SK-N-SH treated with all-trans-retinoic acid at 6 μM for 48 hours (cell line): ENCODE measurements around the gene ARHGEF7.

Source experiments
- ATAC-seq: fragments of 200-7000 bp; cut with Tn5 transposase; 3 replicates; pipeline ENCODE4 v1.9.1; 2020; ENCODE audit warnings: mild to moderate bottlenecking, moderate library complexity
- ARNTL ChIP-seq: fragments of 450-650 bp; formaldehyde crosslinking; IDR thresholded peaks from 2 replicates; pipeline ENCODE4 v1.5.0; 2020; ENCODE audit warnings: low read depth, mild to moderate bottlenecking, moderate library complexity, borderline replicate concordance
- BACH2 ChIP-seq: fragments of 250-450 bp; sonication (Bioruptor Pico); IDR thresholded peaks from 2 replicates; pipeline ENCODE4 v1.9.0; 2021; ENCODE audit warnings: mild to moderate bottlenecking, borderline replicate concordance
- CSDC2 ChIP-seq: fragments of 250-450 bp; sonication (Bioruptor Pico); IDR thresholded peaks from 2 replicates; pipeline ENCODE4 v1.5.0; 2020; ENCODE audit warnings: mild to moderate bottlenecking, moderate library complexity
- ESRRG ChIP-seq: fragments of 250-450 bp; sonication (Bioruptor Pico); IDR thresholded peaks from 2 replicates; pipeline ENCODE4 v1.6.1; 2021; ENCODE audit warnings: mild to moderate bottlenecking
- GLIS3 ChIP-seq: fragments of 250-450 bp; sonication (Bioruptor Pico); IDR thresholded peaks from 2 replicates; pipeline ENCODE4 v1.5.0; 2020; ENCODE audit warnings: mild to moderate bottlenecking, moderate library complexity
- ISL1 ChIP-seq: fragments of 250-450 bp; sonication (Bioruptor Pico); IDR thresholded peaks from 2 replicates; pipeline ENCODE4 v2.1.2; 2022; ENCODE audit warnings: mild to moderate bottlenecking, moderate library complexity
- PPARA ChIP-seq: fragments of 250-450 bp; sonication (Bioruptor Pico); IDR thresholded peaks from 2 replicates; pipeline ENCODE4 v1.5.0; 2020; ENCODE audit warnings: mild to moderate bottlenecking, borderline replicate concordance
- RARB ChIP-seq: fragments of 250-450 bp; sonication (Bioruptor Pico); IDR thresholded peaks from 2 replicates; pipeline ENCODE4 v1.8.0; 2021; ENCODE audit warnings: mild to moderate bottlenecking, moderate library complexity
- SNAI2 ChIP-seq: fragments of 250-450 bp; sonication (Bioruptor Pico); IDR thresholded peaks from 2 replicates; pipeline ENCODE4 v1.5.0; 2020; ENCODE audit warnings: mild to moderate bottlenecking, moderate library complexity
- TCF4 ChIP-seq: fragments of 250-450 bp; sonication (Bioruptor Pico); IDR thresholded peaks from 2 replicates; pipeline ENCODE4 v1.8.0; 2021; ENCODE audit warnings: mild to moderate bottlenecking, moderate library complexity, borderline replicate concordance
- TOX ChIP-seq: fragments of 250-450 bp; sonication (Bioruptor Pico); IDR thresholded peaks from 2 replicates; pipeline ENCODE4 v1.8.0; 2021; ENCODE audit warnings: mild to moderate bottlenecking, moderate library complexity, borderline replicate concordance
- ZC3H10 ChIP-seq: fragments of 250-450 bp; sonication (Bioruptor Pico); IDR thresholded peaks from 2 replicates; pipeline ENCODE4 v1.5.1; 2021; ENCODE audit warnings: mild to moderate bottlenecking, moderate library complexity
- ZFP3 ChIP-seq: fragments of 250-450 bp; sonication (Bioruptor Pico); IDR thresholded peaks from 2 replicates; pipeline ENCODE4 v1.5.0; 2020; ENCODE audit warnings: mild to moderate bottlenecking, moderate library complexity
- ZFP30 ChIP-seq: fragments of 450-650 bp; formaldehyde crosslinking; IDR thresholded peaks from 2 replicates; pipeline ENCODE4 v1.5.0; 2022; ENCODE audit warnings: mild to moderate bottlenecking, moderate library complexity
- ZNF565 ChIP-seq: fragments of 450-650 bp; formaldehyde crosslinking; conservative IDR thresholded peaks from 2 replicates; pipeline ENCODE4 v1.5.0; 2020; ENCODE audit warnings: low read depth, mild to moderate bottlenecking, moderate library complexity
- ZNF70 ChIP-seq: fragments of 450-650 bp; formaldehyde crosslinking; IDR thresholded peaks from 2 replicates; pipeline ENCODE4 v1.5.0; 2020; ENCODE audit warnings: mild to moderate bottlenecking, moderate library complexity
- ZNF8 ChIP-seq: fragments of 450-650 bp; formaldehyde crosslinking; IDR thresholded peaks from 2 replicates; pipeline ENCODE4 v1.5.0; 2020; ENCODE audit warnings: mild to moderate bottlenecking, moderate library complexity
- TF ChIP-seq, protein P1 (sequence below): fragments of 250-450 bp; sonication (Bioruptor Pico); IDR thresholded peaks from 2 replicates; pipeline ENCODE4 v1.5.1; 2021; ENCODE audit warnings: mild to moderate bottlenecking, moderate library complexity
- TF ChIP-seq, protein P2 (sequence below): fragments of 250-450 bp; sonication (Bioruptor Pico); IDR thresholded peaks from 2 replicates; pipeline ENCODE4 v1.5.0; 2020; ENCODE audit warnings: mild to moderate bottlenecking, moderate library complexity
- TF ChIP-seq, protein P3 (sequence below): fragments of 250-450 bp; sonication (Bioruptor Pico); IDR thresholded peaks from 2 replicates; pipeline ENCODE4 v1.8.0; 2021; ENCODE audit warnings: low read depth, mild to moderate bottlenecking, moderate library complexity, borderline replicate concordance
- TF ChIP-seq, protein P4 (sequence below): fragments of 250-450 bp; sonication (Bioruptor Pico); IDR thresholded peaks from 2 replicates; pipeline ENCODE4 v1.8.0; 2020; ENCODE audit warnings: mild to moderate bottlenecking, moderate library complexity, borderline replicate concordance
- TF ChIP-seq, protein P5 (sequence below): fragments of 250-450 bp; sonication (Bioruptor Pico); IDR thresholded peaks from 2 replicates; pipeline ENCODE4 v1.5.1; 2020; ENCODE audit warnings: low read depth, mild to moderate bottlenecking, moderate library complexity

The ARHGEF7 gene

DNA sequence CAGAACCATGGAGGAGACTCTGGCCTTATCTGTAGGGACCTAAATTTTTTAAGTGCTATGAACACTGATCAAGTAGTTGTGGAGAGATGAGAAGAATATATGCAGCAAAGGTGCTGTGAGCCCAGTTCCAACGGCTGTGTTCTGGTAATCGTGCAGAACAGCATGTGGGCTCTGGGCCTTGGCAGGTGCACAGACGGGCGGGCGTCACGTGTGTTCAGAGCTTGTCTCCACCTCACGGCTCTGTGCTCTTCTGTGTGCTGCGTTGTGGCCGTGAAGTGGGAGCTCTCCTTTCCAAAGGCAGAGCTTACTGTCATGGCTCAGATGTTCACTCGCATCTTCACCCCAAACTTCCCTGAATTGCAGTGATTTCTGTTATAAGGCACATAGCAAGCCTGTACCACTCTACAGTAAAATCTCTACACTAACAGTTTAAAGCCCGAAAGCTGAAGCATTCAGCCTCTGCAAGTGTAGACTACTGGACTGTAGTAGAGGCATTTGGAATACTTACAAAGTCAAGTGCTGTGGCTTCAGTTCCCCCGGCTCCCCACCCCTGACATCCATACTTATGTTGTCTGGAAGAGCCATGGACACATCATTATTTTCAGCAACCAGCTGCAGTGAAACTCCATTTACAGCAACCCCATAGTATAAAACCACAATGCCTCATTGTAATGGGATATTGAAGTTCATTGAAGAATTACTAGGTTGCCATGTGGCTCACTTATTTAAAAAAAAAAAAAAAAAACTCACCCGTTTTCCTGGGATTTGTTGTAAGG, 177.8 kb downstream of the ARHGEF7 start:
- ATAC-seq: no peak
- no peak for TF ChIP-seq ZFP30 (CRISPR knock-in tag)
- TF ChIP-seq ZNF8 (CRISPR knock-in tag): no peak
- TF ChIP-seq, protein P1, sequence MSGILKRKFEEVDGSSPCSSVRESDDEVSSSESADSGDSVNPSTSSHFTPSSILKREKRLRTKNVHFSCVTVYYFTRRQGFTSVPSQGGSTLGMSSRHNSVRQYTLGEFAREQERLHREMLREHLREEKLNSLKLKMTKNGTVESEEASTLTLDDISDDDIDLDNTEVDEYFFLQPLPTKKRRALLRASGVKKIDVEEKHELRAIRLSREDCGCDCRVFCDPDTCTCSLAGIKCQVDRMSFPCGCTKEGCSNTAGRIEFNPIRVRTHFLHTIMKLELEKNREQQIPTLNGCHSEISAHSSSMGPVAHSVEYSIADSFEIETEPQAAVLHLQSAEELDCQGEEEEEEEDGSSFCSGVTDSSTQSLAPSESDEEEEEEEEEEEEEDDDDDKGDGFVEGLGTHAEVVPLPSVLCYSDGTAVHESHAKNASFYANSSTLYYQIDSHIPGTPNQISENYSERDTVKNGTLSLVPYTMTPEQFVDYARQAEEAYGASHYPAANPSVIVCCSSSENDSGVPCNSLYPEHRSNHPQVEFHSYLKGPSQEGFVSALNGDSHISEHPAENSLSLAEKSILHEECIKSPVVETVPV (CRISPR knock-in tag): no peak
- no peak for TF ChIP-seq ZNF70 (CRISPR knock-in tag)
- TF ChIP-seq CSDC2 (CRISPR knock-in tag): no peak
- TF ChIP-seq, protein P2, sequence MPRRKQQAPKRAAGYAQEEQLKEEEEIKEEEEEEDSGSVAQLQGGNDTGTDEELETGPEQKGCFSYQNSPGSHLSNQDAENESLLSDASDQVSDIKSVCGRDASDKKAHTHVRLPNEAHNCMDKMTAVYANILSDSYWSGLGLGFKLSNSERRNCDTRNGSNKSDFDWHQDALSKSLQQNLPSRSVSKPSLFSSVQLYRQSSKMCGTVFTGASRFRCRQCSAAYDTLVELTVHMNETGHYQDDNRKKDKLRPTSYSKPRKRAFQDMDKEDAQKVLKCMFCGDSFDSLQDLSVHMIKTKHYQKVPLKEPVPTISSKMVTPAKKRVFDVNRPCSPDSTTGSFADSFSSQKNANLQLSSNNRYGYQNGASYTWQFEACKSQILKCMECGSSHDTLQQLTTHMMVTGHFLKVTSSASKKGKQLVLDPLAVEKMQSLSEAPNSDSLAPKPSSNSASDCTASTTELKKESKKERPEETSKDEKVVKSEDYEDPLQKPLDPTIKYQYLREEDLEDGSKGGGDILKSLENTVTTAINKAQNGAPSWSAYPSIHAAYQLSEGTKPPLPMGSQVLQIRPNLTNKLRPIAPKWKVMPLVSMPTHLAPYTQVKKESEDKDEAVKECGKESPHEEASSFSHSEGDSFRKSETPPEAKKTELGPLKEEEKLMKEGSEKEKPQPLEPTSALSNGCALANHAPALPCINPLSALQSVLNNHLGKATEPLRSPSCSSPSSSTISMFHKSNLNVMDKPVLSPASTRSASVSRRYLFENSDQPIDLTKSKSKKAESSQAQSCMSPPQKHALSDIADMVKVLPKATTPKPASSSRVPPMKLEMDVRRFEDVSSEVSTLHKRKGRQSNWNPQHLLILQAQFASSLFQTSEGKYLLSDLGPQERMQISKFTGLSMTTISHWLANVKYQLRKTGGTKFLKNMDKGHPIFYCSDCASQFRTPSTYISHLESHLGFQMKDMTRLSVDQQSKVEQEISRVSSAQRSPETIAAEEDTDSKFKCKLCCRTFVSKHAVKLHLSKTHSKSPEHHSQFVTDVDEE: no peak
- TF ChIP-seq TOX (CRISPR knock-in tag): no peak
- no peak for TF ChIP-seq ARNTL (CRISPR knock-in tag)
- no peak for TF ChIP-seq RARB
- no peak for TF ChIP-seq PPARA (CRISPR knock-in tag)
- no peak for TF ChIP-seq BACH2 (CRISPR knock-in tag)
- TF ChIP-seq, protein P3, sequence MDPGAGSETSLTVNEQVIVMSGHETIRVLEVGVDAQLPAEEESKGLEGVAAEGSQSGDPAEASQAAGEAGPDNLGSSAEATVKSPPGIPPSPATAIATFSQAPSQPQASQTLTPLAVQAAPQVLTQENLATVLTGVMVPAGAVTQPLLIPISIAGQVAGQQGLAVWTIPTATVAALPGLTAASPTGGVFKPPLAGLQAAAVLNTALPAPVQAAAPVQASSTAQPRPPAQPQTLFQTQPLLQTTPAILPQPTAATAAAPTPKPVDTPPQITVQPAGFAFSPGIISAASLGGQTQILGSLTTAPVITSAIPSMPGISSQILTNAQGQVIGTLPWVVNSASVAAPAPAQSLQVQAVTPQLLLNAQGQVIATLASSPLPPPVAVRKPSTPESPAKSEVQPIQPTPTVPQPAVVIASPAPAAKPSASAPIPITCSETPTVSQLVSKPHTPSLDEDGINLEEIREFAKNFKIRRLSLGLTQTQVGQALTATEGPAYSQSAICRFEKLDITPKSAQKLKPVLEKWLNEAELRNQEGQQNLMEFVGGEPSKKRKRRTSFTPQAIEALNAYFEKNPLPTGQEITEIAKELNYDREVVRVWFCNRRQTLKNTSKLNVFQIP (CRISPR knock-in tag): no peak
- TF ChIP-seq, protein P4, sequence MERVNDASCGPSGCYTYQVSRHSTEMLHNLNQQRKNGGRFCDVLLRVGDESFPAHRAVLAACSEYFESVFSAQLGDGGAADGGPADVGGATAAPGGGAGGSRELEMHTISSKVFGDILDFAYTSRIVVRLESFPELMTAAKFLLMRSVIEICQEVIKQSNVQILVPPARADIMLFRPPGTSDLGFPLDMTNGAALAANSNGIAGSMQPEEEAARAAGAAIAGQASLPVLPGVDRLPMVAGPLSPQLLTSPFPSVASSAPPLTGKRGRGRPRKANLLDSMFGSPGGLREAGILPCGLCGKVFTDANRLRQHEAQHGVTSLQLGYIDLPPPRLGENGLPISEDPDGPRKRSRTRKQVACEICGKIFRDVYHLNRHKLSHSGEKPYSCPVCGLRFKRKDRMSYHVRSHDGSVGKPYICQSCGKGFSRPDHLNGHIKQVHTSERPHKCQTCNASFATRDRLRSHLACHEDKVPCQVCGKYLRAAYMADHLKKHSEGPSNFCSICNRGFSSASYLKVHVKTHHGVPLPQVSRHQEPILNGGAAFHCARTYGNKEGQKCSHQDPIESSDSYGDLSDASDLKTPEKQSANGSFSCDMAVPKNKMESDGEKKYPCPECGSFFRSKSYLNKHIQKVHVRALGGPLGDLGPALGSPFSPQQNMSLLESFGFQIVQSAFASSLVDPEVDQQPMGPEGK: no peak
- TF ChIP-seq, protein P5, sequence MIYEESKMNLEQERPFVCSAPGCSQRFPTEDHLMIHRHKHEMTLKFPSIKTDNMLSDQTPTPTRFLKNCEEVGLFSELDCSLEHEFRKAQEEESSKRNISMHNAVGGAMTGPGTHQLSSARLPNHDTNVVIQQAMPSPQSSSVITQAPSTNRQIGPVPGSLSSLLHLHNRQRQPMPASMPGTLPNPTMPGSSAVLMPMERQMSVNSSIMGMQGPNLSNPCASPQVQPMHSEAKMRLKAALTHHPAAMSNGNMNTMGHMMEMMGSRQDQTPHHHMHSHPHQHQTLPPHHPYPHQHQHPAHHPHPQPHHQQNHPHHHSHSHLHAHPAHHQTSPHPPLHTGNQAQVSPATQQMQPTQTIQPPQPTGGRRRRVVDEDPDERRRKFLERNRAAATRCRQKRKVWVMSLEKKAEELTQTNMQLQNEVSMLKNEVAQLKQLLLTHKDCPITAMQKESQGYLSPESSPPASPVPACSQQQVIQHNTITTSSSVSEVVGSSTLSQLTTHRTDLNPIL (CRISPR knock-in tag): no peak
- no peak for TF ChIP-seq TCF4 (CRISPR knock-in tag)
- no peak for TF ChIP-seq ZC3H10 (CRISPR knock-in tag)
- TF ChIP-seq ZNF565 (CRISPR knock-in tag): no peak
- TF ChIP-seq ESRRG (CRISPR knock-in tag): no peak
- TF ChIP-seq ZFP3 (CRISPR knock-in tag): no peak
- TF ChIP-seq ISL1 (CRISPR knock-in tag): no peak

DNA sequence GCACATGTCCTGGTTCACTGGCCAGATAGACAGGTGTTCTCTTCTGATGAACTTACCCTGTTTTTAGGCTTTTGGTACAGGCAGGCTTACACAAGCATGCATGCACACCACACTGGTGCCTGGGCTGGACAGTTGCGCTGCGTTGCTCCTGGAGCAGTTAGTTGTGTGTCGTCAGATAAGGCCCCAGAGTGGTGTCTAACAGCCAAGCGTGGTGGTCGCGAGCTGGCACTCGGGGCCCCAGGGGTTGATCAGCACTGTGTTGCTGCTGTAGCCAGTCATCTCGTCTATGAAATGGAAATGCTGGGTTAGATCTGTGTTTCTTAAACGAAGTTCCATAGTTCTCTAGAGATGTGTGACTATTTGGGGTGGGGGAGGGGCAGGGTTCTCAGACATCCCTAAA, 180.8 kb downstream of the ARHGEF7 start:
- ATAC-seq: no peak
- TF ChIP-seq, protein P3 (CRISPR knock-in tag): no peak
- TF ChIP-seq SNAI2 (CRISPR knock-in tag) (no peak), PPARA (CRISPR knock-in tag) (no peak), TOX (CRISPR knock-in tag) (no peak), ISL1 (CRISPR knock-in tag) (no peak), ZFP3 (CRISPR knock-in tag) (no peak), ZNF8 (CRISPR knock-in tag) (no peak), CSDC2 (CRISPR knock-in tag) (no peak), BACH2 (CRISPR knock-in tag) (no peak), GLIS3 (no peak)
- TF ChIP-seq, protein P1 (CRISPR knock-in tag): no peak
- TF ChIP-seq, protein P2: no peak
